Putamen (tissue), 1 donor: Measurements from ENCODE around the gene PLEKHG7.
A peak's percentile ranks its signal among the peaks of the same experiment; 100 is the strongest.

ENCODE experiments used
- DNase-seq: peaks from one replicate; pipeline ENCODE4 v3.0.0-alpha.2; 2016; ENCODE audit warnings: low spot score

PLEKHG7 gene

GRCh38 chr12:92707926-92708325 lies 5.1 kb downstream of the PLEKHG7 start:
- DNase-seq, result no peak

- no peak for DNase-seq
Measured at GRCh38 chr12:92715625-92716024, 12.8 kb downstream of the PLEKHG7 start.

- peak; percentile 12 for DNase-seq
Measured at GRCh38 chr12:92717202-92717601, 14.4 kb downstream of the PLEKHG7 start.

GRCh38 chr12:92718483-92718990 lies 15.7 kb downstream of the PLEKHG7 start:
- DNase-seq, result no peak

GRCh38 chr12:92719674-92720073 lies 16.9 kb downstream of the PLEKHG7 start:
- DNase-seq, result no peak

GRCh38 chr12:92721130-92721529 lies 18.3 kb downstream of the PLEKHG7 start:
- no peak for DNase-seq

GRCh38 chr12:92721656-92722055 lies 18.9 kb downstream of the PLEKHG7 start:
- no peak for DNase-seq

GRCh38 chr12:92722897-92723296 lies 20.1 kb downstream of the PLEKHG7 start:
- no peak for DNase-seq

GRCh38 chr12:92726850-92727249 lies 24.1 kb downstream of the PLEKHG7 start:
- no peak for DNase-seq

GRCh38 chr12:92729773-92730305 lies 27.1 kb downstream of the PLEKHG7 start:
- DNase-seq, result no peak

GRCh38 chr12:92730758-92731157 lies 28.0 kb downstream of the PLEKHG7 start:
- DNase-seq, result no peak

- no peak for DNase-seq
Measured at GRCh38 chr12:92732216-92732615, 29.4 kb downstream of the PLEKHG7 start.

GRCh38 chr12:92732716-92733115 lies 29.9 kb downstream of the PLEKHG7 start:
- DNase-seq, result no peak

- DNase-seq, result no peak
Measured at GRCh38 chr12:92733181-92733580, 30.4 kb downstream of the PLEKHG7 start.

GRCh38 chr12:92733661-92734060 lies 30.9 kb downstream of the PLEKHG7 start:
- DNase-seq, result no peak

GRCh38 chr12:92735131-92735721 lies 32.4 kb downstream of the PLEKHG7 start:
- DNase-seq, result no peak

GRCh38 chr12:92736605-92737004 lies 33.8 kb downstream of the PLEKHG7 start:
- DNase-seq, result no peak

- DNase-seq, result no peak
Measured at GRCh38 chr12:92737855-92738850, 35.4 kb downstream of the PLEKHG7 start.

GRCh38 chr12:92739113-92739512 lies 36.3 kb downstream of the PLEKHG7 start:
- DNase-seq, result no peak

GRCh38 chr12:92740411-92740810 lies 37.6 kb downstream of the PLEKHG7 start:
- DNase-seq, result no peak

GRCh38 chr12:92743026-92743425 lies 40.2 kb downstream of the PLEKHG7 start:
- no peak for DNase-seq

- DNase-seq, result peak; percentile 79
Measured at GRCh38 chr12:92745856-92746550, 43.2 kb downstream of the PLEKHG7 start.
